ENCODE results near the gene FAM237B. TPM values are rescaled to one million over a fixed set of nuclear protein-coding genes. Genes with fewer than 3 reads are reported as not detected.

Gene FAM237B
- total and polyA plus RNA-seq, 2 of the 13 experiments (the other 11 are each of a cell fraction or from before 2014, with no cell fraction given), result not detected

- TF ChIP-seq ESRRA (CRISPR knock-in tag; IDR thresholded peaks at IDR 0.05; ENCODE audit: low read depth) (peak; percentile 60; the same call in 1 of the 2 replicates), RCOR2 (CRISPR knock-in tag; IDR thresholded peaks at IDR 0.05) (no peak), PRMT3 (CRISPR knock-in tag; IDR thresholded peaks at IDR 0.05; ENCODE audit: borderline replicate concordance, low read depth) (no peak), BCL3 (CRISPR knock-in tag; IDR thresholded peaks at IDR 0.05) (peak; percentile 79; the same call in 1 of the 2 replicates), ZNF691 (CRISPR knock-in tag; IDR thresholded peaks at IDR 0.05; ENCODE audit: borderline replicate concordance, low read depth) (no peak; the same call in 1 of the 2 replicates), RBM39 (IDR thresholded peaks at IDR 0.05; ENCODE audit: low read depth, low read length, poor library complexity, severe bottlenecking) (peak; percentile 39), AHDC1 (CRISPR knock-in tag; IDR thresholded peaks at IDR 0.05; ENCODE audit: borderline replicate concordance) (peak; percentile 46; the same call in 1 of the 2 replicates), ZNF816 (CRISPR knock-in tag; IDR thresholded peaks at IDR 0.05; ENCODE audit: borderline replicate concordance) (no peak; the same call in 1 of the 2 replicates), ZNF263 (CRISPR knock-in tag; IDR thresholded peaks at IDR 0.05) (no peak), SOX5 (CRISPR knock-in tag; IDR thresholded peaks at IDR 0.05; ENCODE audit: borderline replicate concordance) (peak; percentile 55), NCOR1 (IDR thresholded peaks at IDR 0.05; ENCODE audit: borderline replicate concordance, low read length) (peak; percentile 54; the same call in 1 of the 2 replicates), U2AF1 (optimal IDR thresholded peaks at IDR 0.05; ENCODE audit: low read depth, low read length) (peak; percentile 79), PCBP2 (optimal IDR thresholded peaks at IDR 0.05; ENCODE audit: low read depth, low read length, poor library complexity, severe bottlenecking) (no peak), ZNF333 (CRISPR knock-in tag; IDR thresholded peaks at IDR 0.05; ENCODE audit: borderline replicate concordance) (no peak; the same call in none of the 2 replicates), SMAD1 (CRISPR knock-in tag; IDR thresholded peaks at IDR 0.05; ENCODE audit: borderline replicate concordance, low read depth) (peak; percentile 77; the same call in 1 of the 2 replicates), POLR2G (IDR thresholded peaks at IDR 0.05; ENCODE audit: low read depth, low read length) (peak; percentile 94), PATZ1 (CRISPR knock-in tag; IDR thresholded peaks at IDR 0.05) (no peak; the same call in 1 of the 2 replicates), ZNF224 (CRISPR knock-in tag; IDR thresholded peaks at IDR 0.05) (no peak)
These were observed 25.4 kb upstream of the FAM237B start, which contains the start of gene GTPBP10 (continued) for GRCh38 chr7:90346336-90347125.
